GM10266 (cell line): Measurements from ENCODE around the gene SERPINB12.
A peak's percentile ranks its signal among the peaks of the same experiment; 100 is the strongest.

Experiments
- DNase-seq: peaks from one replicate; pipeline ENCODE4 v3.0.0; 2012; ENCODE audit errors: extremely low spot score
- TF ChIP-seq, protein P1 (sequence below): IDR thresholded peaks from 2 replicates; pipeline ENCODE4 v1.5.1; 2012; ENCODE audit warnings: mild to moderate bottlenecking, low read depth; ENCODE audit not compliant: control insufficient read depth, insufficient read depth; ENCODE audit errors: missing control alignments

The SERPINB12 gene

DNA sequence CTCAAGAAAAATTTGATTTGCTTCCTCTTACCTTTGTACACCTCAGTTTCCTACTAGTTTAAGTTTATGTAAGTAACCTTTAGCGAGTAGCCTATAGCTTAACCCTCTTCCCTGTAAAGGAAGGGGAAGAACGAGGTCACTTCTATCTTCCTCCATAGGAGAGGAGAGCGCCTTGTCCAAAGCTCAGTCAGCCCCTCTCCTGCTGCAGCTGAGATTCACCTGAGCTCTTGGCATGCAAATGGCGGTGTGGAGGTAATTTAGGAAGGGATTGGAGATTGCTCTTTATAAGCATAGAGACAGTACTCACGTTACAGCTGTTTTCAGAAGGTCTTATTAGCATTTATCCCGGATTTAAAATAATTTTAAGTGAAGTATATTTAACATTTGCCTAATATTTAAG, 27.8 kb upstream of the SERPINB12 start:
- TF ChIP-seq, protein P1, sequence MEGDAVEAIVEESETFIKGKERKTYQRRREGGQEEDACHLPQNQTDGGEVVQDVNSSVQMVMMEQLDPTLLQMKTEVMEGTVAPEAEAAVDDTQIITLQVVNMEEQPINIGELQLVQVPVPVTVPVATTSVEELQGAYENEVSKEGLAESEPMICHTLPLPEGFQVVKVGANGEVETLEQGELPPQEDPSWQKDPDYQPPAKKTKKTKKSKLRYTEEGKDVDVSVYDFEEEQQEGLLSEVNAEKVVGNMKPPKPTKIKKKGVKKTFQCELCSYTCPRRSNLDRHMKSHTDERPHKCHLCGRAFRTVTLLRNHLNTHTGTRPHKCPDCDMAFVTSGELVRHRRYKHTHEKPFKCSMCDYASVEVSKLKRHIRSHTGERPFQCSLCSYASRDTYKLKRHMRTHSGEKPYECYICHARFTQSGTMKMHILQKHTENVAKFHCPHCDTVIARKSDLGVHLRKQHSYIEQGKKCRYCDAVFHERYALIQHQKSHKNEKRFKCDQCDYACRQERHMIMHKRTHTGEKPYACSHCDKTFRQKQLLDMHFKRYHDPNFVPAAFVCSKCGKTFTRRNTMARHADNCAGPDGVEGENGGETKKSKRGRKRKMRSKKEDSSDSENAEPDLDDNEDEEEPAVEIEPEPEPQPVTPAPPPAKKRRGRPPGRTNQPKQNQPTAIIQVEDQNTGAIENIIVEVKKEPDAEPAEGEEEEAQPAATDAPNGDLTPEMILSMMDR: no peak

DNA sequence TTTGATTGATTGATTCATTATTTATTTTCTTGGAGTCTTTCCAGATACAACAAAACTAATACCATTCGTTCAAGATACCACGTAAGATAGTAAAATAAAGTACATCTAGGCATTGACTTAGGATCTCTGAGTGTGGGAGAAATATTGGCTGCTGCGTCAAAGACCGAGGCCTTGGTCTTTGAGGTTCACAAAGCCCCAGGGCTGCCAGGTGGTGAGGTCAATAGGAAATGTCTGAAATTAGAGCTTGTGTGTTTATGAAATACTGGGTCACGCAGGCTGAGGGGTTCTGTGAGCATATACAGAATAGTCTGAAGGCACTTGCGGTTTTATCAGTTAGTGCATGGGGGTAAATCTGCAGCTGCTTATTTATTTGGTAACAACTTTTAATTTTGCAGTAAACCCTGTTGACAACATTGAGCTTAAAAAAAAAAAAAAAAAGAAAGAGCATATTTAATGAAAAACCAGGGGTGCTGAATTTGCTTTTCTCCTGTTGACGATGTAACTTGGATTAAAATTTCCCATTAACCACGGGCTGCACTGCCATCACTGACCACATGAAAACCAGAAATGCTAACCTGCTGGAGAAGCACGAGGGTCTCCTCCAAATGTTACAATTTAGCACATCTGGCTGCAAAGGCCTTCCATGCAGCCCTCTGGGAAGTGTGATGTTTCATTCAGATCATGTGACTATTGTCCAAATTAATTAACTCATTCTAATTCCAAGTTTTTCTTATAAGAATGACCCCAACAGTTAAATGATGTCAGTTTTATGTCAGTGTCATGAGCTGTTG, 27.1 kb upstream of the SERPINB12 start:
- no peak for DNase-seq
- TF ChIP-seq, protein P1: no peak

More for the DNA sequence above, 27.8 kb upstream of the SERPINB12 start:
- DNase-seq: no peak

DNA sequence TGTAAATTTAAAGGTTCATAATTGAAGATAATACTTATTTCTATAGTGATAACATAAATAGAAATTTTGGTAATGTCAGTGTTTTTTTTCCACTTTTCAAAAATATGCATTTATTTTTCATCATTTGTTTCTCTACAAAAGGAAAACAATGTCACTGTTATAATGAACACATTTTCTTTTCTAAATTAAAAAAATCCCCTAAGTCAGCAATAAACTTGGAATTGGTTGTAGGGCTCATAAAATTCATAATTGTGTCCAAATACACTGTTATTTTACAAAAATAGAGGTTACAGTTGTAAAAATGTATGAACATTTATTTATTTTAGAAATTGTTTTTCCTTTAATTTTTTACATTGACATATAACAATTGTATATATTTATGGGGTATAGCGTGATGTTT, 26.4 kb upstream of the SERPINB12 start:
- DNase-seq: no peak
- TF ChIP-seq, protein P1: no peak

DNA sequence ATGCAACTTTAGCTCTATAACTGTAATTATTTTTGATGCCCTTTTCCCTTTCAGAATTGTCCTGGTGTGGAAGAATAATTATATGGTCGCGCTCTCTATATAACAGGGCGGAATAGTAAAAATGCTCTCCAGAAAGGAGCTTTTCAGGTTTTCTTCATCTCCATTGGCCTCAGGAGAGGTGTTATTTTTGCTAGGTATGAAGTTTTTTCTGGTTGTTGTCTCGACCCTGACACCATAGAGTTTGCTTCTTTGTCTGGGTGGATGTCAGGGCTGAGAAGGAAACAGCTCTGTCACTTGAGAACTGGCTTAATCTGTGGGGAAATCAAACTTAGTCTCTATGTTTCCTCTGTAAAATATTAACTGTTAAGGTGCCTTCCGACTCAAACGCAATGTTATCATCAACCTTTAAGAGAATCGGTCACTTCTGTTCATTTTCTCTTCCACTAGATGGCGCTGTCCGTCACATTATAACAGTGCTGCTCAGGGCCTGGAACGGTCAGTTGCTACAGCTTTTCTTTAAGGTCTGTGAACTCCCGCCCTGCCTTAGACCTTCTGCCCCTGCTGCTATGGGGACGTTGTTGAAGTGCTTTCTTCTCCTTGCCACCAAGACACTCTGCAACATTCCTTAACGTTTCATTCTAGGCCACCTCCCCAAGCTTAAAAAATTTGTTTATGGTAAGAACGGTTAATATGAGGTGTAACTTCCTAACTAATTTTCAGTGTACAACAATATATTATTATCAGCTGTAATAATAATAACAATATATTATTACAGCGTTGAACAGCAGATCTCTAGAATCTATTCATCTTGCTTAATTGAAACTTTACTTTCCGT, 23.8 kb upstream of the SERPINB12 start:
- peak; percentile 48 for DNase-seq
- TF ChIP-seq, protein P1: peak; percentile 78

DNA sequence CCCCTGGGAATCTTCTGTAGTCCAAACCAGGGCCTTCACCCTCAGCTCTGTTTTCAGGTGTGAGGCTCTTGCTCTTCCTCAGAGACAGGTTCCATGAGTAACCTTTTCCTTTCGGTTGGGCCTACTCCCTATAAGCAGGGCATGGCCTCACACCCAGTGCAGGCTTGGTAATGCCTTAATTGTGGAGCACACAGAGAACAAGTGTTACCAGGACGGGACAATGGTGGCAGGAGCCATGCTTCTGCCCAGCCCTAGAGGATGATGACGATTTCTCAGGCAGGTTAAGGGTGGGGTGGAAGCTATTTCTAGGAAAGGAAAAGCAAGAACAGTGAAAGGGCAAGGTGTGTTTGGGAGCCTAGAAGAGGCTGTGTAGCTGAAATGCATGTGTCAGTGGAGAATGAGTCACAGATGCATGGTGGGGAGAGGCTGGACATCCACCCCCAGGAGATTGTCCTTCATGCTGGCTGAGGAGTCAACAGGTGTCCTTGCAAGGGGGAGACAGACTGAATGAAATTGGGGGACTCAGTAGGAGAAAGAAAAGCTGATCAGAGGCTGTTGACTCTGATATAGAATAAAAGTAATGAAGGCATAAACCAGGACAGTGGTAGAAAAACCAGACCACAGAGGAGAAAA, 22.0 kb upstream of the SERPINB12 start:
- DNase-seq: no peak
- TF ChIP-seq, protein P1: no peak

DNA sequence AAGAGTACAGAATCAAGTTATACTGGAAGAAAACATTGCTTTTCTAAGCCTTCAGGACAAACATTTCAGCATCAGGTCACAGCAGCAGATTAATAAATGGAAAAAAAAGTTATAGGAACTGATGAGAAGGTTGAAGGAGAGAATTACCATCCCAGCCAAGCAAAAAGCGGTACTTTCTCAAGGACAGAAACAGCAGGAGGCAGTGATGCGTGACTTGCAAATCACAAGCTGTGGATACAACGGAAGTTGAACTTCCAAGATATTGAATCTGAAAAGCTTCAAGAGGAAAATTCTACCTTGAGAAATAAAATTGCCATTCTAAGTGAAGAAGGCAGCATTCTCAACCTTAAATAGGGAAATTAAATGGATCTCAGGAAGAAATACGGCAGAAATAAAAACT, 18.5 kb upstream of the SERPINB12 start:
- DNase-seq: no peak
- TF ChIP-seq, protein P1: no peak
